CD8-positive, alpha-beta memory T cell (primary cell): ENCODE results near the gene APC. TPM values are rescaled to one million over a fixed set of nuclear protein-coding genes. Genes with fewer than 3 reads are reported as not detected.

Source experiments
- CTCF ChIA-PET: fragments of 350-600 bp; sonication (Branson Sonifier 250); formaldehyde crosslinking; loops from one replicate; lab custom pipeline; 2021; ENCODE audit warnings: antibody characterized with exemption; lab: Charles Lee
- POLR2A ChIA-PET: fragments of 350-600 bp; sonication (Branson Sonifier 250); formaldehyde crosslinking; loops from one replicate; lab custom pipeline; 2021; ENCODE audit warnings: antibody characterized with exemption; lab: Charles Lee
- DNase-seq, 5 donors: peaks; one replicate each; pipeline versions ENCODE4 v3.0.0 to v3.0.0-alpha.2; 2020 to 2022; ENCODE audit warnings: mixed read lengths in 1 of 5
- H3K27ac ChIP-seq: one replicate; pipeline ENCODE4 v1.7.0; 2013; ENCODE audit warnings: low read depth, mild to moderate bottlenecking, low read length, moderate library complexity
- H3K27me3 ChIP-seq: 2 replicates; pipeline ENCODE4 v1.7.0; 2013; ENCODE audit warnings: low read length, mild to moderate bottlenecking; ENCODE audit not compliant: insufficient read depth, poor library complexity, severe bottlenecking
- H3K36me3 ChIP-seq: 2 replicates; pipeline ENCODE4 v1.7.0; 2013; ENCODE audit warnings: mild to moderate bottlenecking, low read length, moderate library complexity; ENCODE audit not compliant: insufficient read depth
- H3K4me1 ChIP-seq: 2 replicates; pipeline ENCODE4 v1.7.0; 2013; ENCODE audit warnings: mild to moderate bottlenecking, low read length, moderate library complexity; ENCODE audit not compliant: insufficient read depth
- H3K4me3 ChIP-seq: 2 replicates; pipeline ENCODE4 v1.7.0; 2013; ENCODE audit warnings: mild to moderate bottlenecking, low read length
- H3K9me3 ChIP-seq: 2 replicates; pipeline ENCODE4 v1.7.0; 2013; ENCODE audit warnings: mild to moderate bottlenecking, low read length
- H3K27ac Mint-ChIP-seq, 8 donors: one replicate each; pipeline ENCODE4 v1.8.0; 2020 to 2021; ENCODE audit warnings: mixed read lengths in 8 of 8, mild to moderate bottlenecking in 6 of 8, inconsistent platforms in 3 of 8, moderate library complexity in 3 of 8
- H3K27me3 Mint-ChIP-seq, 2 donors: one replicate each; pipeline ENCODE4 v1.8.0; 2020 to 2021; ENCODE audit warnings: mixed read lengths in 2 of 2, mild to moderate bottlenecking in 1 of 2, moderate library complexity in 1 of 2
- H3K36me3 Mint-ChIP-seq, 3 donors: one replicate each; pipeline ENCODE4 v1.8.0; 2020 to 2021; ENCODE audit warnings: mixed read lengths in 3 of 3, inconsistent platforms in 1 of 3, mild to moderate bottlenecking in 1 of 3
- H3K4me1 Mint-ChIP-seq, 3 donors: one replicate each; pipeline ENCODE4 v1.8.0; 2020 to 2021; ENCODE audit warnings: mixed read lengths in 3 of 3, inconsistent platforms in 1 of 3, mild to moderate bottlenecking in 1 of 3
- H3K4me3 Mint-ChIP-seq, 7 donors: one replicate each; pipeline ENCODE4 v1.8.0; 2020 to 2021; ENCODE audit warnings: mixed read lengths in 7 of 7, mild to moderate bottlenecking in 6 of 7, moderate library complexity in 4 of 7, inconsistent platforms in 2 of 7
- H3K9me3 Mint-ChIP-seq, 5 donors: one replicate each; pipeline ENCODE4 v1.8.0; 2020 to 2022; ENCODE audit warnings: mixed read lengths in 5 of 5, mild to moderate bottlenecking in 3 of 5, moderate library complexity in 2 of 5, inconsistent platforms in 1 of 5
- polyA plus RNA-seq: library from polyadenylated mRNA; unstranded; fragments of 300-500 nt; fragmentation: Illumina TruSeq; gene quantifications from one replicate; pipeline ENCODE4 v1.2.3, GENCODE V29; 2021
- total RNA-seq, 2 experiments: library from RNA; stranded (reverse); gene quantifications; one replicate each; pipeline ENCODE4 v1.2.3, GENCODE V29; 2021

APC gene
- total and polyA plus RNA-seq, 3 experiments from 2014 or later: 23.0 to 24.0 (median 23.1) TPM

DNA sequence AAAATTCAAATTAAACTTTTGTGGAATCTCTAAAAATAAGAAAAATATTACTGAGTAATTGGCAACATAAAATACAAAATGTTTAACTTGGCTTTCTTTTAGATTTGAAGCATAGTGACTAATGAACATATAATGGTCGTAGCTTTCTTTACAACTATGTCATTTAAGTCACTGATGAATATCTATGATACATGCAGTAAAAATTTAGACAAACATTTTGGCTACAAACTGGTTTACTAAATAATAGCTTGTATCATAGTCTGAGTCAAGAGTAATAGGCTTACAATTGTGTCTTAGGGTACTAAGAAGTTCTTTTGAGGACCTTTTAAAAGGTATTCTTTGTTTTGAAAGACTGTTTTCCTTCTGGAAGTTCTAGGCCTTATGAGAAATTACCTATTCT is 2.0 kb upstream of the APC start:
- Mint-ChIP-seq H3K9me3 (no peaks in the 10 kb centered on the region), H3K27ac (no peak overlapping the region), H3K27me3 (no peaks in the 10 kb centered on the region), H3K36me3 (peaks cover 0 to 5% (median 0%) of the 10 kb centered on the region in 3 donors), H3K4me3 (no peak overlapping the region), H3K4me1 (peaks cover 21 to 36% (median 33%) of the 10 kb centered on the region in 3 donors)
- H3K36me3 ChIP-seq: no peaks in the 10 kb centered on the region
- no peaks in the 10 kb centered on the region for H3K27me3 ChIP-seq
- CTCF ChIA-PET: interaction anchor here (1.2 to 1.3 kb wide), 3 partner anchors 8 to 186 kb away, joined by 3 to 5 read pairs (median 3); partner anchors contain the start of gene REEP5
- DNase-seq: no peak
- H3K4me1 ChIP-seq: peaks cover 12% of the 10 kb centered on the region
- no peak overlapping the region for H3K4me3 ChIP-seq
- POLR2A ChIA-PET: interaction anchor here (0.6 kb wide), 1 partner anchor 15 kb away, joined by 3 read pairs; no protein-coding TSS in a partner anchor
- H3K9me3 ChIP-seq: no peaks in the 10 kb centered on the region
- H3K27ac ChIP-seq: peak overlapping the region; percentile 10

DNA sequence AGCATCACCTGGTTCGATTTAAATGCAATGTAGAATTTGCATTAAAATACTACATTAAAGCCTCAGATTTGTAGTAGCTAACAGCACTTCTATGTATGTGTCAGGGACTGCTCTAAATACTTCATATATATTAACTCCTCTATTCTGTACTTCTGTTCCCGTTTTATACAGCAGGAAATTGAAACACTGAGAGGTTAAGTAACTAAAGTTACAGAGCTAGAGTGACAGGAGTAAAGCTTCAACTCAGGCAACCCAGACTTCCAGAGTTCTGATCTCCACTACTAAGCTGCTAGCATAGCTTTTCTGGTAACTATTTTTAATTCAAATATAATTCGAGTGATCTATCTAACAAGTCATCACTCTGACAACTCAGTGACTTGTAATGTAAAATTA is 619 bp upstream of the APC start:
- POLR2A ChIA-PET: no interaction called here
- CTCF ChIA-PET: interaction anchor here (1.0 to 1.3 kb wide), 2 partner anchors 9 to 18 kb away, joined by 3 to 5 read pairs; no protein-coding TSS in a partner anchor
- no peak overlapping the region for H3K27ac ChIP-seq

DNA sequence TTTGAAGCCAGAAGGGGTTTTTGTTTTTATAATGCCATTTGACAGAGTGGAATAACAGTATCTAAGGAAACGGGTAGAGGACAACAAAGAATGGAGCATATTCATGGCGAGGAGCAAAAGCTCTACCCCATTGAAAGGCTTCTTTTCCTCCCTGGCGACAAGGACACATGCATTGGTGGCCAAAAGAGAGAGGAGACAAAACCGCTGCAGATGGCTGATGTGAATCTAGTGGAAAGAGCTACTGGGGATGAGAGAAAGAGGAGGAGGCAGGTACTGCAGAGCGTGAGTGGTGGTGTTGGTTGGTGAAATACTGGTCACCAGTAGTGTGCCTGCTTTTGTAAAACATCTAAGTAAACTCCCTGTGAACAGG is 491 bp downstream of the APC start:
- ChIA-PET CTCF (no interaction called here), POLR2A (interaction anchor here (0.9 kb wide), 1 partner anchor 29 kb away, joined by 5 read pairs; no protein-coding TSS in a partner anchor)
- peaks cover 24 to 44% (median 41%) of the 10 kb centered on the region in 3 donors for H3K4me1 Mint-ChIP-seq
- H3K27me3 Mint-ChIP-seq: no peaks in the 10 kb centered on the region
- Histone ChIP-seq H3K36me3 (no peaks in the 10 kb centered on the region), H3K27me3 (no peaks in the 10 kb centered on the region), H3K27ac (peak overlapping the region; percentile 49), H3K4me3 (peak overlapping the region; percentile 78), H3K4me1 (peaks cover 12% of the 10 kb centered on the region), H3K9me3 (no peaks in the 10 kb centered on the region)
- peaks cover 0 to 5% (median 3%) of the 10 kb centered on the region in 3 donors for H3K36me3 Mint-ChIP-seq
- no peak for DNase-seq
- H3K4me3 Mint-ChIP-seq: peak overlapping the region; percentile 86 to 99 (median 96)
- H3K27ac Mint-ChIP-seq: peak overlapping the region; percentile 10 to 95 (median 88)
- no peaks in the 10 kb centered on the region for H3K9me3 Mint-ChIP-seq

More for the DNA sequence above, 619 bp upstream of the APC start:
- Histone ChIP-seq H3K27me3 (no peaks in the 10 kb centered on the region), H3K36me3 (no peaks in the 10 kb centered on the region), H3K4me3 (peak overlapping the region; percentile 78), H3K4me1 (peaks cover 12% of the 10 kb centered on the region), H3K9me3 (no peaks in the 10 kb centered on the region)
- peak overlapping the region in 3 of 8 donors; percentile 93 to 95 (median 93) for H3K27ac Mint-ChIP-seq
- no peaks in the 10 kb centered on the region for H3K9me3 Mint-ChIP-seq
- H3K36me3 Mint-ChIP-seq: peaks cover 0 to 5% (median under 1%) of the 10 kb centered on the region in 3 donors
- no peak for DNase-seq
- peak overlapping the region; percentile 86 to 99 (median 96) for H3K4me3 Mint-ChIP-seq
- H3K4me1 Mint-ChIP-seq: peaks cover 21 to 38% (median 35%) of the 10 kb centered on the region in 3 donors
- no peaks in the 10 kb centered on the region for H3K27me3 Mint-ChIP-seq

DNA sequence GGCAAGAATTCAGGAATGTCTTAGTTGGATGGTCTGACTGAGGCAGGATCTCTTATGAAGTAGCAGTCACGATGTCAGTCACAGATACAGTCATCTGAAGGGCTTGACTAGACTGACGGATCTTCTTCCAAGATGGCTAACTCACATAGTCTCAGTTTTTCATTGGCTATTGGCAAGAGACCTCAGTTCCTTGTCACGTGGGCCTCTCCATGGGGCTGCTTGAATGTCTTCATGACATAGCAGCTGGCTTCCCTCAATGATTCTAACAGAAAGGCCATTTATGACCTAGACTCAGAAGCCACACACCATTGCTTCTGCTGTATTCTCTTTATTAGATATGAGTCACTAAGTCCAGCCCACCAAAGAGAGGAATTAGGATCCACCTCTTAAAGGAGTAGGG is 4.7 kb downstream of the APC start:
- Histone ChIP-seq H3K27me3 (no peaks in the 10 kb centered on the region), H3K9me3 (no peaks in the 10 kb centered on the region), H3K27ac (peak overlapping the region; percentile 33), H3K36me3 (no peaks in the 10 kb centered on the region), H3K4me1 (peaks cover 8% of the 10 kb centered on the region), H3K4me3 (no peak overlapping the region)
- ChIA-PET POLR2A (no interaction called here), CTCF (no interaction called here)
- Mint-ChIP-seq H3K4me1 (peaks cover 24 to 35% (median 28%) of the 10 kb centered on the region in 3 donors), H3K27me3 (no peaks in the 10 kb centered on the region), H3K27ac (no peak overlapping the region), H3K4me3 (no peak overlapping the region), H3K9me3 (no peaks in the 10 kb centered on the region), H3K36me3 (peaks cover 0 to 3% (median 3%) of the 10 kb centered on the region in 3 donors)
- no peak for DNase-seq

DNA sequence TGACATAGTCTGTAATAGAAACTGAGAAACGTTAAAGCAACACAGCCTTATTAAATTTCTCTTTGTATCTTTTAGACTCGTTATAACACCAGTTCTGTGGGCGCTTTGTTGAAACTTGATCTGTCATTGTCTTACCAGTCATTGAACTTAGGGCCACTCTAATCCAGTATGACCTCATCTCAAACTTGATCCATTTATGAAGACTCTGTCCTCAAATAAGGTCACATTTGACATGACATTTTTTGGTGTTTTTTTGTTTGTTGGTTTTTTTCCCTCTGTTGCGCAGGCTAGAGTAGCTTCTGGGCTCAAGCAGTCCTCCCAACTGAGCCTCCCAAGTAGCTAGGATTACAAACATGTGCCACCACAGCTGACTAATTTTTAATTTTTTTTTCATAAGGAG is 5.9 kb downstream of the APC start:
- Mint-ChIP-seq H3K27me3 (no peaks in the 10 kb centered on the region), H3K36me3 (peaks cover 0 to 3% (median 0%) of the 10 kb centered on the region in 3 donors), H3K27ac (no peak overlapping the region), H3K9me3 (no peaks in the 10 kb centered on the region), H3K4me1 (peaks cover 15 to 31% (median 22%) of the 10 kb centered on the region in 3 donors), H3K4me3 (no peak overlapping the region)
- H3K9me3 ChIP-seq: no peaks in the 10 kb centered on the region
- no peak overlapping the region for H3K4me3 ChIP-seq
- H3K27ac ChIP-seq: no peak overlapping the region
- DNase-seq: no peak
- no peaks in the 10 kb centered on the region for H3K27me3 ChIP-seq
- ChIA-PET POLR2A (no interaction called here), CTCF (no interaction called here)
- H3K36me3 ChIP-seq: no peaks in the 10 kb centered on the region
- no peaks in the 10 kb centered on the region for H3K4me1 ChIP-seq

DNA sequence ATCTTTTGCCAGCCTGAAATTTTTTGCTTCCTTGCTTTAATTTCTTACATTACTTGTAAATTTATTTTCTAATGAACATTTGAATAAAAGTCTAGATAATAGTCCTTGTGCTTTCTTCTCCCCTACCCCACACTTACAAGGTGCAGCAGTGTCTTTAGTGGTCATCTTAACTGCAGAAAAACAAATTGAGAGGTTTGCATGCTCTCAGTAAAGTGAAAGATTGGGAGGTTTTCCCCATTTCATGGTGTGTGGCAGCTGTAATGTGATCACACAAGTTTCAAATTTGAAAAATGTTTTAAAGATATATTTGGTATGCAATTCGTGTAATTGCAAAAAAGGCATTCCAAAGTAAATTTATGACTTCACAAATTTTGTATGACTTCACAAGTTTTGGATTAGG is 14.7 kb downstream of the APC start:
- ChIA-PET POLR2A (no interaction called here), CTCF (no interaction called here)
- H3K36me3 Mint-ChIP-seq: peaks cover 0 to 7% (median 2%) of the 10 kb centered on the region in 3 donors
- no peak overlapping the region for H3K4me3 Mint-ChIP-seq
- H3K27me3 Mint-ChIP-seq: no peaks in the 10 kb centered on the region
- no peaks in the 10 kb centered on the region for H3K36me3 ChIP-seq
- no peak overlapping the region for H3K4me3 ChIP-seq
- no peaks in the 10 kb centered on the region for H3K27me3 ChIP-seq
- H3K27ac Mint-ChIP-seq: peak overlapping the region in 1 of 8 donors; percentile 10
- peaks cover 13 to 41% (median 20%) of the 10 kb centered on the region in 3 donors for H3K4me1 Mint-ChIP-seq
- H3K4me1 ChIP-seq: peaks cover 4% of the 10 kb centered on the region
- H3K27ac ChIP-seq: no peak overlapping the region
- no peaks in the 10 kb centered on the region for H3K9me3 Mint-ChIP-seq
- no peak for DNase-seq
- H3K9me3 ChIP-seq: no peaks in the 10 kb centered on the region

DNA sequence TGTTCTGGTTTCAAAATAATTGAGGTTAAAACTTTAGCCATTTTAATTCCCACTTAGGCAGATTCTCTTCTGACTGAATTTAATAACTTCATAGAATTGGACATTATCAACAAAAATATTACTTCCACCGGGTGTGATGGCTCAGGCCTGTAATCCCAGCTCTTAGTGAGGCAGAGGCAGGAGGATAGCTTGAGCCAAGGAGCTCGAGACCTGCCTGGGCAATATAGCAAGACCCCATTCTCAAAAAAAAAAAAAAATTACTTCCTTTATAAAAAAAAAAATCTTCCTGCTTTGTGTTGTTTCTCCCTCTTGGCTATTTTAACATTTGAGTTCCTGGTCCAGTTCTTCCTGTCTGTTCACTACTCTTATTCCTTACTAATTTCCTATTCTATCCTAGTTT is 18.0 kb downstream of the APC start:
- Mint-ChIP-seq H3K9me3 (no peaks in the 10 kb centered on the region), H3K4me1 (peaks cover 8 to 24% (median 18%) of the 10 kb centered on the region in 3 donors), H3K36me3 (peaks cover 0 to 18% (median 5%) of the 10 kb centered on the region in 3 donors), H3K27ac (peak overlapping the region in 6 of 8 donors; percentile 41 to 69 (median 56)), H3K27me3 (no peaks in the 10 kb centered on the region), H3K4me3 (no peak overlapping the region)
- Histone ChIP-seq H3K4me3 (no peak overlapping the region), H3K9me3 (no peaks in the 10 kb centered on the region), H3K27ac (no peak overlapping the region), H3K36me3 (no peaks in the 10 kb centered on the region), H3K4me1 (peaks cover 5% of the 10 kb centered on the region), H3K27me3 (no peaks in the 10 kb centered on the region)
- no peak for DNase-seq
- ChIA-PET CTCF (no interaction called here), POLR2A (no interaction called here)

DNA sequence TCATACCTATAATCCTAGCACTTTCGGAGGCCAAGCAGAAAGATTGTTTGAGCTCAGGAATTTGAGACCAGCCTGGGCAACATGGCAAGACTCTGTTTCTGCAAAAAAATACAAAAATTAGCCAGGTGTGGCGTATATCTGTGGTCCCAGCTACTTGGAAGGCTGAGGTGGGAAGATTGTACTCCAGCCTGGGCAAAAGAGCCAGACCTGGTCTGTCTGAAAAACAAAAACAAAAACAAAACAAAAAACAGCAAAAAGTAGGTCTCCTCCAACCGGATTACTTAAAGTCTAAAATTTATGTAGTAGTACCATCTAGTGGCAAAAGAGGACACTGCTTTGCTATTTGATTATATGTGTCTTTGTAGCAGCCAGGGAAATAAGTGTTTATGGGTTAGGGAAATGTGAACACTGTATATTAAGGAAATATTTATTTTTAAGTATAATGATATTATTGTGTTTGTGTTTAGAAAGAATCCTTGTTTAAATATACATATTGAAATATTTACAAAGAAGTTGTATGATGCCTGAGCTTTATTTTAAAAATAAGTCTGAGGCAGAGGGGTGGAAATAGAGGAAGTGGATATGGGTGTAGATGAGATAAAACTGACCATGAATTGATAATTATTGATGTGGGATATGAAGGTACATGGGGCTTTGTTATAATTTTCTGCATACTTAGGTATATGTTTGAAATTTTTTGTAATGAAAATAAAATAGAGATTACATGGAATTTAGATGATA is 20.0 kb downstream of the APC start:
- Histone ChIP-seq H3K27ac (no peak overlapping the region), H3K4me3 (no peak overlapping the region), H3K9me3 (no peaks in the 10 kb centered on the region), H3K4me1 (peaks cover 5% of the 10 kb centered on the region), H3K27me3 (no peaks in the 10 kb centered on the region), H3K36me3 (no peaks in the 10 kb centered on the region)
- ChIA-PET POLR2A (no interaction called here), CTCF (interaction anchor here (0.7 to 4.7 kb wide), 16 partner anchors 9 to 597 kb away, joined by 3 to 59 read pairs (median 4); no protein-coding TSS in a partner anchor)
- Mint-ChIP-seq H3K4me3 (peak overlapping the region in 2 of 7 donors; percentile 27 to 58), H3K4me1 (peaks cover 8 to 18% (median 14%) of the 10 kb centered on the region in 3 donors), H3K27ac (peak overlapping the region in 6 of 8 donors; percentile 38 to 88 (median 76)), H3K9me3 (no peaks in the 10 kb centered on the region), H3K36me3 (peaks cover 0 to 33% (median 5%) of the 10 kb centered on the region in 3 donors), H3K27me3 (no peaks in the 10 kb centered on the region)
- DNase-seq: peak in 2 of 5 donors; percentile 47 to 49
